ENCODE data around the gene RALB.
"Not testable (repeated sequence)": the region's sequence is repeated elsewhere in the genome, so short reads cannot be mapped to it uniquely, and the experiment has no call there.

Gene RALB

GRCh38 chr2:120256651-120257000 lies 4.0 kb downstream of the RALB start:
- DNase-seq (ENCODE audit: extremely low read depth, low read depth), result no peak
- no peak for TF ChIP-seq CTCF (IDR thresholded peaks at IDR 0.05; ENCODE audit: low read depth, low read length, missing control alignments)
- no peak overlapping the region for H3K4me3 ChIP-seq (replicated peaks; ENCODE audit: low read depth, low read length)

GRCh38 chr2:120257522-120257921 lies 4.9 kb downstream of the RALB start:
- H3K4me3 ChIP-seq (replicated peaks; ENCODE audit: low read depth, low read length), result no peak overlapping the region
- no peak for TF ChIP-seq CTCF (IDR thresholded peaks at IDR 0.05; ENCODE audit: low read depth, low read length, missing control alignments)
- DNase-seq (ENCODE audit: extremely low read depth, low read depth), result no peak

- TF ChIP-seq CTCF (IDR thresholded peaks at IDR 0.05; ENCODE audit: low read depth, low read length, missing control alignments), result no peak
- H3K4me3 ChIP-seq (replicated peaks; ENCODE audit: low read depth, low read length), result no peak overlapping the region
- no peak for DNase-seq (ENCODE audit: extremely low read depth, low read depth)
Observed at GRCh38 chr2:120258196-120258595, 5.5 kb downstream of the RALB start.

GRCh38 chr2:120259939-120260338 lies 7.3 kb downstream of the RALB start:
- DNase-seq (ENCODE audit: extremely low read depth, low read depth); H3K4me3 ChIP-seq (replicated peaks; ENCODE audit: low read depth, low read length): not testable (repeated sequence)

- TF ChIP-seq CTCF (IDR thresholded peaks at IDR 0.05; ENCODE audit: low read depth, low read length, missing control alignments), result no peak
- no peak for DNase-seq (ENCODE audit: extremely low read depth, low read depth)
- no peak overlapping the region for H3K4me3 ChIP-seq (replicated peaks; ENCODE audit: low read depth, low read length)
Observed at GRCh38 chr2:120260736-120261135, 8.1 kb downstream of the RALB start.

GRCh38 chr2:120261387-120262006 lies 8.8 kb downstream of the RALB start:
- no peak overlapping the region for H3K4me3 ChIP-seq (replicated peaks; ENCODE audit: low read depth, low read length)
- TF ChIP-seq CTCF (IDR thresholded peaks at IDR 0.05; ENCODE audit: low read depth, low read length, missing control alignments), result no peak
- no peak for DNase-seq (ENCODE audit: extremely low read depth, low read depth)

GRCh38 chr2:120262150-120262549 lies 9.5 kb downstream of the RALB start:
- DNase-seq (ENCODE audit: extremely low read depth, low read depth), result no peak
- TF ChIP-seq CTCF (IDR thresholded peaks at IDR 0.05; ENCODE audit: low read depth, low read length, missing control alignments), result no peak
- no peak overlapping the region for H3K4me3 ChIP-seq (replicated peaks; ENCODE audit: low read depth, low read length)

Data from HFF-Myc (cell line).